SK-N-MC (cell line): ENCODE measurements around the gene IGF2BP2.

Source experiments
- EZH2 ChIP-seq: fragments of 200-600 bp; sonication (generic); IDR thresholded peaks from one replicate; pipeline ENCODE4 v1.6.1; 2017; ENCODE audit warnings: antibody characterized with exemption
- POLR2AphosphoS5 ChIP-seq: IDR thresholded peaks from 2 replicates; pipeline ENCODE4 v1.6.1; 2012; ENCODE audit warnings: mild to moderate bottlenecking, low read depth, low read length, borderline replicate concordance

- TF ChIP-seq EZH2 (no peak), POLR2AphosphoS5 (no peak)
Measured at GRCh38 chr3:185767002-185767688, 57.7 kb downstream of the IGF2BP2 start.
